Daoy (cell line): Measurements from ENCODE around the gene ALDH3B2. TPM values are rescaled to one million over a fixed set of nuclear protein-coding genes. Genes with fewer than 3 reads are reported as not detected.
"Not testable (repeated sequence)": the region's sequence is repeated elsewhere in the genome, so short reads cannot be mapped to it uniquely, and the experiment has no call there.

Source experiments
- DNase-seq: peaks from one replicate; pipeline ENCODE4 v3.0.0-alpha.2; 2015; ENCODE audit warnings: low read depth
- total RNA-seq: library from RNA; depleted of rRNA; stranded (reverse); fragments of >200 nt; shearing (Covaris generic); gene quantifications from 2 replicates; pipeline ENCODE4 v1.2.3, GENCODE V29; 2014

The ALDH3B2 gene
- total RNA-seq, 1 experiment from 2014 or later: 0.23 TPM

DNA sequence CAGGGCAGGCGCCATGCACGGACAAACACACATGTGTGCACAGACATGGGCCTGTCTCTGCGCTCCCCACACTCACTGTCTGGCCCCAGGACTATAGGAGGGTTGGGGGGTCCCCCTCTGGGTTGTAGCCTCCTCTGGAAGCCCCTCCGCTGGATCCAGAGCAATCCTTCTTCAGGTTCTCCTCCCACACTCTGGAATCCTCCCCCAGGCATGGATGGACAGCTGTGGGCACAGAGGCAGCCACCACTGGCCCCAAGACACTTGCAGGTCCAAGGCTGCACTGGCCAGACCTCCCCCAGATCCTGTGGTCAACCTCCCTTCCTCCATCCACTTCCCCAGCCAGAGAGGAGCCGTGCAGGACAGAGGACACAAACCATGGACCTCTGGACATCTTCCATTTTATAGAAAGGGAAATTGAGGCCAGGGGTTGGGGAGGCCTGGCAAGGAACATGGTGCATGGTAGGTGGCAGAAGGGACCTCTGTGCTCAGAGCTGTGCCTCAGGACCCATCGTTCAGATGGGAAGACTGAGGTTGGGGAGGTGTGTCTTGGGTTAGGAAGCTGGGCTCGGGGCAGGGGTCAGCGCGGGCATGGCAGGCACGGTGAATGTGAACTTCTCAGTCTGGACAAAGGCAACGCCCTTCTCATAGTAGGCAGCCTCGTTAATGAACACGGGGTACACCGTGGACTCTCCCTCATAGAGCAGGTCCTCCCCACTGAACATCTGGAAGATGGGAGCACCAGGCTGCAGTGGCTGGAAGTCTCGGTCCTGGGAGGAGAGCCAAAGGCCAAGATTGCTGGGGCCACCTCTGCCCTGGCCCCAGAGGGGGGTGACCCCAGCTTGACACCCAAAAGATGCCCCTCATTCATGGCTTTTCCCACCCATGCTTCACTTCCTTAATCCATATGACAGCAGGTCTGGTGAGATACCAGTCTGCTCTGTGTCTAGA is 32.0 kb downstream of the ALDH3B2 start:
- no peak for DNase-seq

DNA sequence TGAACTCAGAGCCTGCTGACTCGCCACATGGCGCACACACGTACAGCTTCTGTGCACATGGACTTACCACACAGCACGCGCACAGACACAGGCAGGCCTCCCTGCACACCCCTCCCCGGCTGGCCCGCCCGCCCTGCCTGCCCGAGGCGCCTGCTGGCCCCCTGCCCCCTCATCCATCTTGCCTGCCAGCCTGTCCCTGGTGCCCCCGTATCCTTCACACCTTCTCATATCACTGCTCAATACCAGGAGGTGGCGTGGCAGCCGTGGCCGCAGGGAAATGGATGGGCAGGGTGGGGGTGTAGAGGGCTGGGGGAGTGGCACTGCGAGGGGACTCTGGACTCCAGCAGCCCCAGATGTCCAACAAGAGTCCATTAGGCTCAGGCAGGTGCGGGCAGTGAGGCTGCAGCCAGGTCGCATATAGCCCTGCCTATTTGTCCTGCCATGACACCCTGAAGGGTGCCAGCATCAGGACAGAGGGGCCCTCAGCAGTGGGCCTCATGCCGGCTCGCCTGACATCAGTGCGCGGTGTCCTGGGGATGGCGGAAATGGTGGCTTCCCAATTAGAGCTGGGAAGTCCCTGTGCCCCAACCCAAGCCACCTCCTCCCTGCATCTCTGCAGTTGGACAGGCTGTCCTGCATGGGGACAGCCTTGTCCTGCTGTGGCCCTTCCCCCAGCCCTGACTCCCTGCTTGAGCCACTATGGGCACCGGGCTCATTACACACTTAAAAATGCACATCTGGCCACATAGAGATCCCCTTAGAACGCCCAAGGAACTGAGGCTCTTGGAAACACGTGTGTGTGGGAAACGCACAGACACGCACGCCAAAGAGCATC is 32.9 kb downstream of the ALDH3B2 start:
- no peak for DNase-seq

GRCh38 chr11:67640758-67641337 is 33.6 kb downstream of the ALDH3B2 start:
- no peak for DNase-seq

DNA sequence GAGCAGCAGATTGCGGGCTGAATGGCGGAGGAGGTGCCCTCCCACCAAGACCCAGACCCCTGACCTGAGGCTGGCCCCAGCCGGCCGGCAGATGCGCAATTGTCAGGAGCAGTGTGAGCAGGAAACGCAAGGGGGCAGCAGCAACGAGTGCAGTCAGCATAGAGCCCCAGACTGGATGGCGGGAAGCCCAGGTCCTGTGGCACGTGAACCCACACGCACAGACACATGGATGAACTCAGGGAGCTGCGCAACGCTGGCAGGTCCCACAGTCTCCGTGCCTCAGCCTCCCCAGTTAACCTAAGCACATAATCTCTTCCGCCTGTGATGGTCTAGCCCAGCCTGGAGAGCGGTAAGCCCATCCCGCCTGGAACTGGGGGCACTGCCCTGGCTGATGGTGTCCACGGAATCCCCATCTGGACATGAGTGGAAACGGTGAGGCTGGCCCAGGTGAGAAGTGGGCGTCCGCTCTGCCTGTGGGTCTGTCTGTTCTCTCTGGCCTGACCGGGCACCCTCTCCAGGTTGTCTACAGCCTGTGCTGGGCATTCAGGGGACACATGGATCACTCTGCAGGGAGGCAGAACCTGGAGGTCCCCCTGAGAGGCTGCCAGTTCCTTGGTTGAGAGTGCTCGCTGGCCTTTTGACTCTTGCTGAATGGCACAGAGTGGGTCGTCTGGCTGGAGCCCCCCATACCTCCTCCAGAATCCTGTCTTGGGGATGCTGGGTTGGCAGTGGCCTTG is 34.2 kb downstream of the ALDH3B2 start:
- peak; percentile 67 for DNase-seq

GRCh38 chr11:67639438-67639859 is 35.0 kb downstream of the ALDH3B2 start, which contains the start of gene TBX10:
TBX10 (minus strand) TSS chr11:67639763; CDS start chr11:67639472, 291 bp downstream.
- DNase-seq: no peak

DNA sequence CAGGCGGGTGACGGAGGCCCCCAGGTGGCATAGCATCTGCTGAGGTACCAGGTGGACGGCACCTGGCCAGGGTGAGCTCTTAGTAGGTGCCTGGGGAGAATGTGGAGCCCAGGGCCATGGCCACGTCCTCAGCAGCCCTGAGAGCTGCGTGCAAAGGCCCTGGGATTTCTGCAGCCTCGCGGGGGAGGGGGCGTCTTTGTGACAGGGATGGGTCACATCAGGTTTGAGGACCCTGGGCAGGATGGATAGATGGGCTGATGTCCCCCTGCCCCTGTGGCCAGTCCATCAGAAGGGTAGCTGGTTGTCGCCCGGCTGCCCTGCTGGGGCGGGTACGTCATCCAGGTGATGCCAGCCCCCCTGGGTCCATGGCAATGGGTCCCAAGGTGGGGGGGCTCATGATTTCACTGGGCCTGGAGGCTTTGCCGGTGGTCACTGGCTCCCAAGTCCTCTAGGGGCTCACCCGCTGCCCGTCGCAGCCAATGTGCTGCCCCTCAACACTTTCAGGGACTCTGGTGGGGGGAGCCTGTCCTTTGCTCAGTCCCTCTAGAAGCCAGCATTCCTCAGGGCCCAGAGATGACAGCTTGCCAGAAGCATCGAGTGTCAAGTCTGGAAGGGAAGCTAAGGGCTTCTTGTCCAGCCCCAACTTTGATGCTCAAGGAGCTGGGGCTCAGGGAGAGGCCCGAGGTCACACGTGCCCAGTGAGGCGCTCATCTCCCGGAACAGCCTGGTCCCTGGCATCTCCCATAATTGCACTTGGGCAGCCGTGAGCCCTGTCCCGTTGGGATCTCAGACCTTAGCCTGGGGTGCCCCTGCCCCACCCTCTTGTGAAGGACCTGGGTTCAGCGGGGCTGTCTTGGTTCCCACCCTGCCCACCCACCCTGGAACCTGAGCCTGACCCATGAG is 35.6 kb downstream of the ALDH3B2 start:
- no peak for DNase-seq

GRCh38 chr11:67637441-67637840 is 37.0 kb downstream of the ALDH3B2 start:
- DNase-seq: not testable (repeated sequence)

GRCh38 chr11:67636962-67637361 is 37.5 kb downstream of the ALDH3B2 start:
- DNase-seq: no peak

- no peak for DNase-seq
Measured at GRCh38 chr11:67635231-67635521, 39.2 kb downstream of the ALDH3B2 start.

- DNase-seq: no peak
Measured at GRCh38 chr11:67634366-67635230, 39.8 kb downstream of the ALDH3B2 start.

DNA sequence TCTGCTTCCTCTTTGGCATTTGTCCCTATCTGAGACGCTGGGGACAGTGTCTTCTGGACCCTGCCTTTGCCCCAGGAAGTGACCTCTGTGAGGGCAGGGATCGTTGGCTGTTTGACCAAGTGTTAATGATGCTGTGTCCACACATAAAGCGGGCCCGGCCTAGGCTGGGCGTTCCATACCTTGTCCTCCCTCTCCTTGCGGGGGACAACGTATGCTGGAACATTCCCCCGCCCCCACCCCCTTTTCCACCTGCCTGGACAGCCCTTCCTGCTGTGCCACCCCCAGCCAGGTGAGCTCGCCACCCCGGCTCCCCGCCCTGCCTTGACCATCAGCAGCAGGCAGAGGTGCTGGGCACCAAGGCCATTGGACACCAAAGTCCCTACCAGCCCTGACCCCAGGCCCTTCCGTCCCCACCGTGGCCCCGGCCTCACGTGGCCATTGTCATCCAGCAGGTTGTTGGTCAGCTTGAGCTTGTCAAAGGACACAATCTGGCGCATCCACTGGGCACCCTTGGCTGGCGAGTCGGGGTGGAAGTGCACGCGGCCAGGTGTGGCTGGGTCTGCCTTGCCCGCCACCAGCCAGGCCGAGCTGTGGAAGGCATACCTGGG is 40.6 kb downstream of the ALDH3B2 start:
- DNase-seq: no peak

GRCh38 chr11:67632982-67633755 is 41.3 kb downstream of the ALDH3B2 start:
- no peak for DNase-seq

DNA sequence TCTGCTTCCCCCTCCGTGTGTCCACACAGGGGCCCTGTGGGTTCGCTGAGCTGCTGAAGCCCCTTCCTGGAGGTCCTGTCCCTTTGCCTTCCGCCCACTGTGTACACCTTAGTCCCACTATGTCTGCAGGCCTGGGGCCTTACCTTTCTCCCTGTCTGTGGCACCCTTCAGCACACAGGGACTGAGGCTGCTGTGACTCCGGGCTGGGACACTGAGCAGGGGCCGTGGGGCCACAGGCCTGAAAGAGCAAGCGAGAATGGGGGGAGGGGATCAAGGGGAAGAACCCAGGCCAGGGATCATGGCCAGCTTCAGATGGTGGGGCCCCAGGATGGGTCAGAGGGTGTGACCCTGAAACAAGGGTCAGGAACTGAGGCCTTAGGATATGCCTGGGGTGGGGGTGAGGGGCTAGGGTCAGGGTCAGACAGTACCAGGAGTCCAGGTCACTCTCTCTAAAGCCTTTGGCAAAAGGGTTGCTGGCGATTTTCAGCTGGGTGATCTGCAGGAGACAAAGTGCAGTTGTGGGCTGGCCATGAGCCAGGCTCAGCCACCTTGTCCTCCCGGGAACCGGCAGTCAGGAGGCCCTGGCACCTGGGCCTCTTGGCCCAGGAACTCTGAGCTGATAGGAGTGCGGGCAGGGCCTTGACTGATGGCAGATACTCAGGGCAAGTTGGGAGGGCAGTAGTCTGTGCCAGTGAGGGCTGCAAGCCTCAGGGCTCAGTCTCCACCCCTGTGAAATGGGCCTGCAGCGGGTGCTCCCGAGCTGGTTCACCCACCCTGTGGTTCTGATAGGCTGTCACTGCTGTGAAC is 42.0 kb downstream of the ALDH3B2 start:
- no peak for DNase-seq

GRCh38 chr11:67631853-67632174 is 42.6 kb downstream of the ALDH3B2 start:
- DNase-seq: no peak

DNA sequence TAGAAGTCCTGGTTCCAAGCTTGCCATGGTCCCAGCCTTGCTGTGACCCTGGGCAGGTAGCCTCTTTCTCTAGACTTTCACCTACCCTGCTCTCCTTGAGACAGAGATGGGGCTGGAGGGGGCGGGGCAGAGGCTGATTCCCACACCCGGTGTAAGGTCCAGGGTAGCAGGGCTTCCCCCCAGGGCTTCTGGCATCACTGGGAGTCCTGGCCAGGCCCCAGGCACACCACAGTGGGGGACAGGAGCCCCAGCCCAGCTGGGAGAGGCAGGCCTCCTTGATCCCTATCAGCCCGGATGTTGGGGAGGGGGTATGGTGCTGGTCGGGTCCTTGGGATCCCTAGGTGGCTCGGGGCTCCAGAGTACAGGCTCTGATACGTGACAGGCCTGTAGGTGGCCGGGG is 43.0 kb downstream of the ALDH3B2 start:
- DNase-seq: no peak

- no peak for DNase-seq
Measured at GRCh38 chr11:67630943-67631331, 43.5 kb downstream of the ALDH3B2 start.

GRCh38 chr11:67630228-67630942 is 44.0 kb downstream of the ALDH3B2 start:
- DNase-seq: peak; percentile 97
